ENCODE results near the gene TMEM163.

Gene TMEM163

GRCh38 chr2:134470561-134471168, 248.1 kb downstream of the TMEM163 start:
- Histone ChIP-seq H3K27me3 (ENCODE audit: insufficient read depth, low read length) (no peaks in the 10 kb centered on the region), H2BK5ac (ENCODE audit: low read depth, low read length, poor library complexity) (no peak overlapping the region), H4K91ac (ENCODE audit: low read depth, low read length) (no peak overlapping the region), H2BK120ac (ENCODE audit: insufficient read depth, low read length, poor library complexity) (no peak overlapping the region), H3K4ac (ENCODE audit: low read depth, low read length) (no peak overlapping the region), H3K4me3 (ENCODE audit: low read depth, low read length) (no peak overlapping the region), H3K9me3 (ENCODE audit: insufficient read depth, low read depth, low read length) (no peaks in the 10 kb centered on the region), H3K14ac (ENCODE audit: low read length) (no peak overlapping the region), H4K12ac (ENCODE audit: low read depth, low read length) (no peak overlapping the region), H2BK12ac (ENCODE audit: low read length) (no peak overlapping the region), H2AK5ac (ENCODE audit: low read length) (no peak overlapping the region), H3K79me2 (ENCODE audit: control insufficient read depth, insufficient read depth, low read length, poor library complexity) (no peaks in the 10 kb centered on the region), H3K4me2 (ENCODE audit: low read length) (no peak overlapping the region), H2AFZ (ENCODE audit: insufficient read depth, low read length, poor library complexity) (no peak overlapping the region), H3K79me1 (ENCODE audit: low read length) (no peaks in the 10 kb centered on the region), H3K23ac (ENCODE audit: low read length) (no peak overlapping the region), H3K4me1 (ENCODE audit: control insufficient read depth in 1 of 2, insufficient read depth in 2 of 2, low read length in 2 of 2) (no peaks in the 10 kb centered on the region), H3K18ac (ENCODE audit: low read length) (no peak overlapping the region), H3K9ac (ENCODE audit: low read length) (no peak overlapping the region), H3K36me3 (ENCODE audit: control insufficient read depth in 1 of 2, insufficient read depth in 2 of 2, low read length in 2 of 2) (no peaks in the 10 kb centered on the region), H3K27ac (ENCODE audit: low read depth, low read length) (no peak overlapping the region), H4K8ac (ENCODE audit: low read depth, low read length) (no peak overlapping the region)
- no CpG with 5 or more reads among the region's 8 CpGs for WGBS (ENCODE audit: extremely low coverage, insufficient coverage, insufficient read length)
- DNase-seq: no peak

DNA sequence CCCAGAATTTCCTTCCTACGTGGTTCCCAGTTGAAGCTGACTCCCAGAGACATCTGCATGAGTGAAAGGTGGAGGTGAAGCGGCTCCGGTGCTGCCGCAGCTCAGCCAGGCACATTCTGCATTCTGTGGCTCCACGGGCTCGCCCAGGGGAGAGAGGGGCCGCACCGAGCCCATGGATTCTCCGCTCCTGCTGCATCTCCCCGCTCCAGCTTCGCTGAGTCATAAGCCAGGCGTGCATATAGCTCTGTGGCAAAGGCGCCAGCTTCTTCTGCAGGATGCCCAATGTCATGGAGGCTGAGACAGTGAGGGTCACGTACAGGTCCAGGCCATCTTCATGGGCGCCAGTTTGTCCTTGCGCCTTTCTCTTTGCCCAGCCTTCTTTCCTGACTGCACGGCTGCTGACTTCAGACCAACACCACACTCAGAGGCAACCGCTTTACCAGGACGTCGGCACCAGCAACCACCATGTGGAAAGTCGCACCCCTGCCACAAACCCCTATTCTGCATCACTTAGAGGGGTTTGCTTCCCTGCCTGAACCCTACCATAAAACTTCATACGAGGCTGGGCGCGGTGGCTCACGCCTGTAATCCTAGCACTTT, 249.2 kb downstream of the TMEM163 start:
- Histone ChIP-seq H3K9me3 (ENCODE audit: insufficient read depth, low read depth, low read length) (no peaks in the 10 kb centered on the region), H3K14ac (ENCODE audit: low read length) (no peak overlapping the region), H3K27me3 (ENCODE audit: insufficient read depth, low read length) (no peaks in the 10 kb centered on the region), H3K23ac (ENCODE audit: low read length) (no peak overlapping the region), H3K4me3 (ENCODE audit: low read depth, low read length) (no peak overlapping the region), H3K27ac (ENCODE audit: low read depth, low read length) (no peak overlapping the region), H3K4me2 (ENCODE audit: low read length) (no peak overlapping the region), H3K4me1 (ENCODE audit: control insufficient read depth in 1 of 2, insufficient read depth in 2 of 2, low read length in 2 of 2) (peaks cover 0 to 2% of the 10 kb centered on the region in 2 experiments), H2BK120ac (ENCODE audit: insufficient read depth, low read length, poor library complexity) (no peak overlapping the region), H3K18ac (ENCODE audit: low read length) (no peak overlapping the region), H2BK5ac (ENCODE audit: low read depth, low read length, poor library complexity) (no peak overlapping the region), H2BK12ac (ENCODE audit: low read length) (no peak overlapping the region), H4K8ac (ENCODE audit: low read depth, low read length) (no peak overlapping the region), H2AK5ac (ENCODE audit: low read length) (no peak overlapping the region), H3K4ac (ENCODE audit: low read depth, low read length) (no peak overlapping the region), H3K79me2 (ENCODE audit: control insufficient read depth, insufficient read depth, low read length, poor library complexity) (no peaks in the 10 kb centered on the region), H4K91ac (ENCODE audit: low read depth, low read length) (no peak overlapping the region), H4K12ac (ENCODE audit: low read depth, low read length) (no peak overlapping the region), H3K79me1 (ENCODE audit: low read length) (no peaks in the 10 kb centered on the region), H3K9ac (ENCODE audit: low read length) (no peak overlapping the region), H3K36me3 (ENCODE audit: control insufficient read depth in 1 of 2, insufficient read depth in 2 of 2, low read length in 2 of 2) (no peaks in the 10 kb centered on the region), H2AFZ (ENCODE audit: insufficient read depth, low read length, poor library complexity) (no peak overlapping the region)
- WGBS (ENCODE audit: extremely low coverage, insufficient coverage, insufficient read length): no CpG with 5 or more reads among the region's 25 CpGs
- DNase-seq: no peak

- no CpG with 5 or more reads among the region's 12 CpGs for WGBS (ENCODE audit: extremely low coverage, insufficient coverage, insufficient read length)
- Histone ChIP-seq H3K79me2 (ENCODE audit: control insufficient read depth, insufficient read depth, low read length, poor library complexity) (no peaks in the 10 kb centered on the region), H3K4ac (ENCODE audit: low read depth, low read length) (no peak overlapping the region), H3K4me3 (ENCODE audit: low read depth, low read length) (no peak overlapping the region), H2AK5ac (ENCODE audit: low read length) (no peak overlapping the region), H3K36me3 (ENCODE audit: control insufficient read depth in 1 of 2, insufficient read depth in 2 of 2, low read length in 2 of 2) (no peaks in the 10 kb centered on the region), H3K9ac (ENCODE audit: low read length) (no peak overlapping the region), H3K9me3 (ENCODE audit: insufficient read depth, low read depth, low read length) (no peaks in the 10 kb centered on the region), H2AFZ (ENCODE audit: insufficient read depth, low read length, poor library complexity) (no peak overlapping the region), H2BK5ac (ENCODE audit: low read depth, low read length, poor library complexity) (no peak overlapping the region), H2BK12ac (ENCODE audit: low read length) (no peak overlapping the region), H4K91ac (ENCODE audit: low read depth, low read length) (no peak overlapping the region), H3K23ac (ENCODE audit: low read length) (no peak overlapping the region), H3K14ac (ENCODE audit: low read length) (no peak overlapping the region), H3K27ac (ENCODE audit: low read depth, low read length) (no peak overlapping the region), H4K12ac (ENCODE audit: low read depth, low read length) (no peak overlapping the region), H3K18ac (ENCODE audit: low read length) (no peak overlapping the region), H3K4me2 (ENCODE audit: low read length) (no peak overlapping the region), H3K27me3 (ENCODE audit: insufficient read depth, low read length) (no peaks in the 10 kb centered on the region), H3K4me1 (ENCODE audit: control insufficient read depth in 1 of 2, insufficient read depth in 2 of 2, low read length in 2 of 2) (peaks cover 0 to 2% of the 10 kb centered on the region in 2 experiments), H3K79me1 (ENCODE audit: low read length) (no peaks in the 10 kb centered on the region), H4K8ac (ENCODE audit: low read depth, low read length) (no peak overlapping the region), H2BK120ac (ENCODE audit: insufficient read depth, low read length, poor library complexity) (no peak overlapping the region)
- DNase-seq: no peak
Measured at GRCh38 chr2:134468776-134469175, 250.0 kb downstream of the TMEM163 start.

- no peak overlapping the region for H2BK120ac ChIP-seq (ENCODE audit: insufficient read depth, low read length, poor library complexity)
- H3K9ac ChIP-seq (ENCODE audit: low read length): no peak overlapping the region
- H3K9me3 ChIP-seq (ENCODE audit: insufficient read depth, low read depth, low read length): no peaks in the 10 kb centered on the region
- H2AFZ ChIP-seq (ENCODE audit: insufficient read depth, low read length, poor library complexity): no peak overlapping the region
- no peak overlapping the region for H3K14ac ChIP-seq (ENCODE audit: low read length)
- H3K4me2 ChIP-seq (ENCODE audit: low read length): no peak overlapping the region
- H2BK5ac ChIP-seq (ENCODE audit: low read depth, low read length, poor library complexity): no peak overlapping the region
- H3K79me2 ChIP-seq (ENCODE audit: control insufficient read depth, insufficient read depth, low read length, poor library complexity): no peaks in the 10 kb centered on the region
- no peaks in the 10 kb centered on the region for H3K79me1 ChIP-seq (ENCODE audit: low read length)
- no peak overlapping the region for H4K12ac ChIP-seq (ENCODE audit: low read depth, low read length)
- DNase-seq: peak in 1 of 2 donors; percentile 16
- no peak overlapping the region for H3K4me3 ChIP-seq (ENCODE audit: low read depth, low read length)
- H2AK5ac ChIP-seq (ENCODE audit: low read length): no peak overlapping the region
- H3K36me3 ChIP-seq (ENCODE audit: control insufficient read depth in 1 of 2, insufficient read depth in 2 of 2, low read length in 2 of 2): no peaks in the 10 kb centered on the region
- peaks cover 0 to 2% of the 10 kb centered on the region in 2 experiments for H3K4me1 ChIP-seq (ENCODE audit: control insufficient read depth in 1 of 2, insufficient read depth in 2 of 2, low read length in 2 of 2)
- no peak overlapping the region for H3K23ac ChIP-seq (ENCODE audit: low read length)
- H4K8ac ChIP-seq (ENCODE audit: low read depth, low read length): no peak overlapping the region
- H3K18ac ChIP-seq (ENCODE audit: low read length): no peak overlapping the region
- H3K4ac ChIP-seq (ENCODE audit: low read depth, low read length): no peak overlapping the region
- no peak overlapping the region for H3K27ac ChIP-seq (ENCODE audit: low read depth, low read length)
- no peak overlapping the region for H2BK12ac ChIP-seq (ENCODE audit: low read length)
- H4K91ac ChIP-seq (ENCODE audit: low read depth, low read length): no peak overlapping the region
- no peaks in the 10 kb centered on the region for H3K27me3 ChIP-seq (ENCODE audit: insufficient read depth, low read length)
- no CpG with 5 or more reads among the region's 2 CpGs for WGBS (ENCODE audit: extremely low coverage, insufficient coverage, insufficient read length)
Measured at GRCh38 chr2:134468164-134468563, 250.6 kb downstream of the TMEM163 start.
